Mesothelial cell of epicardium (in vitro differentiated cells): ENCODE measurements around the gene CD79A. TPM values are rescaled to one million over a fixed set of nuclear protein-coding genes. Genes with fewer than 3 reads are reported as not detected.

Experiments
- DNase-seq, 2 experiments: peaks; one replicate each; pipeline ENCODE4 v3.0.0; 2021; ENCODE audit warnings: low spot score in 2 of 2; ENCODE audit not compliant: unreplicated experiment in 2 of 2
- H3K27ac Mint-ChIP-seq: 2 replicates; pipeline ENCODE4 v1.8.0; 2021; ENCODE audit warnings: mixed read lengths
- H3K27me3 Mint-ChIP-seq: 2 replicates; pipeline ENCODE4 v1.8.0; 2021; ENCODE audit warnings: low read depth, mixed read lengths
- H3K36me3 Mint-ChIP-seq: 2 replicates; pipeline ENCODE4 v1.8.0; 2021; ENCODE audit warnings: mixed read lengths
- H3K4me1 Mint-ChIP-seq: 2 replicates; pipeline ENCODE4 v1.8.0; 2021; ENCODE audit warnings: mixed read lengths
- H3K4me3 Mint-ChIP-seq: 2 replicates; pipeline ENCODE4 v1.8.0; 2021; ENCODE audit warnings: mild to moderate bottlenecking, moderate library complexity, mixed read lengths
- H3K9me3 Mint-ChIP-seq: 2 replicates; pipeline ENCODE4 v1.8.0; 2021; ENCODE audit warnings: mixed read lengths
- CTCF ChIP-seq: fragments of 200-600 bp; sonication (generic); IDR thresholded peaks from one replicate; pipeline ENCODE4 v1.5.0; 2021; ENCODE audit warnings: antibody characterized with exemption; ENCODE audit not compliant: unreplicated experiment
- total RNA-seq: library from RNA; stranded (reverse); gene quantifications from 3 replicates; pipeline ENCODE4 v1.2.1, GENCODE V29; 2021

CD79A gene
- total RNA-seq, 1 donor from 2014 or later: 0.58 TPM

GRCh38 chr19:41850381-41850780, 26.7 kb upstream of the CD79A start:
- TF ChIP-seq CTCF: no peak
- Mint-ChIP-seq H3K27me3 (peaks cover 71% of the 10 kb centered on the region), H3K27ac (no peak overlapping the region), H3K36me3 (no peaks in the 10 kb centered on the region), H3K4me1 (no peaks in the 10 kb centered on the region), H3K4me3 (no peak overlapping the region), H3K9me3 (peaks cover 7% of the 10 kb centered on the region)
- DNase-seq: no peak

GRCh38 chr19:41851456-41851855, 25.6 kb upstream of the CD79A start:
- Mint-ChIP-seq H3K4me3 (no peak overlapping the region), H3K9me3 (no peaks in the 10 kb centered on the region), H3K27me3 (peaks cover 74% of the 10 kb centered on the region), H3K4me1 (no peaks in the 10 kb centered on the region), H3K27ac (no peak overlapping the region), H3K36me3 (no peaks in the 10 kb centered on the region)
- no peak for DNase-seq
- TF ChIP-seq CTCF: no peak

GRCh38 chr19:41853344-41853743, 23.7 kb upstream of the CD79A start:
- no peak overlapping the region for H3K4me3 Mint-ChIP-seq
- peaks cover 81% of the 10 kb centered on the region for H3K27me3 Mint-ChIP-seq

GRCh38 chr19:41853768-41854167, 23.3 kb upstream of the CD79A start:
- Mint-ChIP-seq H3K9me3 (no peaks in the 10 kb centered on the region), H3K4me1 (no peaks in the 10 kb centered on the region), H3K36me3 (no peaks in the 10 kb centered on the region), H3K27ac (no peak overlapping the region), H3K27me3 (peaks cover 78% of the 10 kb centered on the region), H3K4me3 (no peak overlapping the region)
- no peak for DNase-seq
- TF ChIP-seq CTCF: no peak

More at GRCh38 chr19:41853344-41853743, 23.7 kb upstream of the CD79A start:
- Mint-ChIP-seq H3K36me3 (no peaks in the 10 kb centered on the region), H3K27ac (no peak overlapping the region), H3K4me1 (no peaks in the 10 kb centered on the region), H3K9me3 (no peaks in the 10 kb centered on the region)
- TF ChIP-seq CTCF: no peak
- DNase-seq: no peak

GRCh38 chr19:41859213-41859617, 17.9 kb upstream of the CD79A start:
- peaks cover 26% of the 10 kb centered on the region for H3K36me3 Mint-ChIP-seq
- H3K27me3 Mint-ChIP-seq: peaks cover 25% of the 10 kb centered on the region
- H3K4me3 Mint-ChIP-seq: peak overlapping the region; percentile 90
- H3K4me1 Mint-ChIP-seq: peaks cover 29% of the 10 kb centered on the region
- peak overlapping the region; percentile 99 for H3K27ac Mint-ChIP-seq
- no peaks in the 10 kb centered on the region for H3K9me3 Mint-ChIP-seq
- no peak for TF ChIP-seq CTCF
- no peak for DNase-seq
